Cardiac fibroblast (primary cell): Measurements from ENCODE around the gene KRTAP13-4.

Source experiments
- DNase-seq, 2 donors: peaks; one replicate each; pipeline versions ENCODE4 v3.0.0 to v3.0.0-alpha.2; 2010; ENCODE audit warnings: low read depth in 2 of 2
- H3K4me3 ChIP-seq, 2 donors: replicated peaks in 1 of 2; 1 replicate in 1 of 2; 2 replicates in 1 of 2; pipeline ENCODE4 v1.5.1; 2011; ENCODE audit warnings: low read depth in 2 of 2, low read length in 2 of 2, mild to moderate bottlenecking in 2 of 2, moderate library complexity in 1 of 2
- CTCF ChIP-seq: IDR thresholded peaks from one replicate; pipeline ENCODE4 v1.5.1; 2011; ENCODE audit warnings: low read depth, mild to moderate bottlenecking, low read length, inconsistent platforms

KRTAP13-4 gene

DNA sequence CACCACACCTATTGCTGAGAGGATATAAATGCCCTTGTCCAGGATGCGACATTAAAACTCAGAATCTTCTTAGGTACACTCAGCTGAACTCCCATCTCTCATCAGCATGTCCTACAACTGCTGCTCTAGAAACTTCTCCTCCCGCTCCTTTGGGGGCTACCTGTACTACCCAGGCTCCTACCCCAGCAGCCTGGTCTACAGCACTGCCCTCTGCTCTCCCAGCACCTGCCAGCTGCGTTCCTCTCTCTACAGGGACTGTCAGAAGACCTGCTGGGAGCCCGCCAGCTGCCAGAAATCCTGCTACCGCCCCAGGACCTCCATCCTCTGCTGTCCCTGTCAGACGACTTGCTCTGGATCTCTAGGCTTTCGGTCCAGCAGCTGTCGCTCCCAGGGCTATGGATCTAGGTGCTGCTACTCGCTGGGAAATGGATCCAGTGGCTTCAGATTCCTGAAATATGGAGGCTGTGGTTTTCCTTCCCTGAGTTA, at the start of gene KRTAP13-4:
KRTAP13-4 (plus strand) TSS at position 51 of the 486 bp plus-strand sequence; CDS start at position 107, 56 bp downstream.
- DNase-seq: no peak
- no peak for TF ChIP-seq CTCF

GRCh38 chr21:30382201-30382600, 47.8 kb upstream of the KRTAP13-4 start:
- TF ChIP-seq CTCF: no peak
- no peak overlapping the region for H3K4me3 ChIP-seq

More for the DNA sequence above, at the start of gene KRTAP13-4:
- H3K4me3 ChIP-seq: no peak within 1 kb of the TSS

DNA sequence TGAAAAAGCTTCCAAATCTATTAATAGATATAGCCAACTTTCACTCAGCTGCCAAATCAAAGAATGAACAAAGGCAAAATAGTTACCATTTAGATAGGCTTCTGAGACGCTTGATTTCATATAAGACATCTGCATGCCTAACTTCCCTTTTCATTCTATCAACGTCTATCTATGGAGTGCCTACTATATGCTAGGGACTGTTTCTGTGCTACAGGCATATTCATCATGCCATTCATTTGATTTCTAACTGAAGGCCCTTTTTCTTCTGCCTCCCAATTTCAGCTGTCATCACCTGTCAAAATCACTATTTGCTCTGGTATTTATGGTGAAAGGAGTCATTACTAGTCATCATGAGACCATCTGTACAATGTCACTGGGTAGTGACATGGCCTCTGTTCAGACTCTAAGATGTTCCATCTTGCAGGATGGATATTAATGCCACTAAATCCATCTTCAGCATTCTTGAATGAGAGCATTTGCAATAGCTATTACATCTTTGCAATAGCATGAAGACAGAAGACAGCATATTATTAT, 38.5 kb upstream of the KRTAP13-4 start:
- no peak overlapping the region for H3K4me3 ChIP-seq
- no peak for TF ChIP-seq CTCF
- no peak for DNase-seq

More at GRCh38 chr21:30382201-30382600, 47.8 kb upstream of the KRTAP13-4 start:
- DNase-seq: no peak

DNA sequence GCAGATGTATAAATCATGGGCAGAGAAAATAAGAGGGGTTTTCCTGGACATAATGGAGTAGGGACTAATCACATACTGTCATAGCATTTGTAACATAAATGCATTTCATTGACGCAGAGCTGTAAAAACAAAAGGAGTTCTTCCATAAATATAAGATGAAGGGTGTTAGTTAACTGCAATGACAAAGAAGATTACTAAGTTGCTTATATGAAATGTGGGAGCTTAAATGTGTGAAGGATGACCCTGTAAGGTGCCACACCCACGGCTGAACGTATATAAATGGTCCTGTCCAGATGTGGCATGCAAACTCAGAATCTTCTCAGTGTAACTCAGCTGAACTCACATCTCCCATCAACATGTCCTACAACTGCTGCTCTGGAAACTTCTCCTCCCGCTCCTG, 34.3 kb upstream of the KRTAP13-4 start, which contains the start of gene KRTAP13-1:
KRTAP13-1 (plus strand) TSS at position 301 of the 400 bp plus-strand sequence; CDS start at position 357, 56 bp downstream.
- TF ChIP-seq CTCF: no peak
- no peak within 1 kb of the TSS for H3K4me3 ChIP-seq
- DNase-seq: no peak

DNA sequence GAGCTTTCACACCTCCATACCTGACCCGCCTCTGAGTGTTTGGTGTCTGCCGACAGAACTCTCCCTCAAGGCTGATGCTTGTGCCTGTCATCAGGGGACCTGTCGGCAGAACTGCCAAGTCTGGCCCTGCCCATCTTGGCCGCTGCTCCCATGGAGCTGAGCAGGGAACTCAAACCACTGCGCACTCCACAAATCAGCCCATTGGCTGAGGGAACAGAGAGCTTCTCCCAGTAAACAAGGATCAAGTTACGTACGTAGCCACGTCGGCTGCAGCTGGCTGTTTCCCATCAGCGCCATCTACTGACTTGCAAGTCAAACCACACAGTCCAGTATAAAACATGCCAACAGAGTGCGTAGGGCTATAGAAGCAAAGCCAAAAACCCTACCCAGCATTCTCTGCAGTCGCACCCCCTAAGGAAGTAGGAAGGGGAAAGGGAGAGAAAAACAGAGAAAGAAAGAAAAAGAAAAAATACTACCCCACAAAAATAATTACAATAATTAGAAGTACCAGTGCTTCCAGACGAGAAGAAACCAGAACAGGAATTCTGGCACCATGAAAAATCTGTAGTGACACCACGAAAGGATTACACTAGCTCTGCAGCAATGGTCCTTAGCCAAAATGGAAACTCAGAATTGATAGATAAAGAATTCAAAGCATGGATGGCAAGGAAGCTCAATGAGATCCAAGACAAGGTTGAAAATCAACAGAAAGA, 21.1 kb upstream of the KRTAP13-4 start:
- peak; percentile 72 to 81 for DNase-seq
- peak; percentile 40 for TF ChIP-seq CTCF
- H3K4me3 ChIP-seq: no peak overlapping the region

GRCh38 chr21:30415993-30416392, 14.0 kb upstream of the KRTAP13-4 start:
- H3K4me3 ChIP-seq: no peak overlapping the region
- no peak for DNase-seq
- no peak for TF ChIP-seq CTCF
